Epithelial cell of esophagus (primary cell): ENCODE data around the gene CNGA4.
"Not testable (repeated sequence)": the region's sequence is repeated elsewhere in the genome, so short reads cannot be mapped to it uniquely, and the experiment has no call there.

Source experiments
- DNase-seq: peaks from one replicate; pipeline ENCODE4 v3.0.0; 2010; ENCODE audit warnings: low read depth
- H3K4me3 ChIP-seq: 2 replicates; pipeline ENCODE4 v1.5.1; 2011; ENCODE audit warnings: mild to moderate bottlenecking, low read length, control low read depth
- TF ChIP-seq, protein P1 (sequence below): IDR thresholded peaks from 2 replicates; pipeline ENCODE4 v1.5.1; 2011; ENCODE audit warnings: low read depth, mild to moderate bottlenecking, low read length, control low read depth, inconsistent platforms; ENCODE audit not compliant: insufficient read depth; ENCODE audit errors: missing control alignments

Gene CNGA4

DNA sequence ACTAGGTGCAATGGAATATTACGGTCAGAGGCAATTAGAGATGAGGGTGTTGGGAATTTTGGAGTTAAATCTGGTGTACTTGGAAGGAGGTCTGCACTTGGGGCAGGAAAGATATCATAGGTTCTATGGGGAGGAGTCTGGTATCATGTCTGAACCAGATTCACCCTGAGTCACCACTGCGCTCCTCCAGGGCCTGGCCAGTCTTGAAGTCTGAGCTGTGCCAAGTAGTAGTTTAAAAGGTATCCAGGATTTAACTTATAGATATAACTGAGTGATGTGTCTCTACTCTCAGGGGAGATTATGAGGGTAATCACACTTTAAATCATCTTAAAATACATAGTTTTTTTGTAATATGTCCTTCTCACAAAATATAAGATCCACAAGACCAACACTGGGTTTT, 6.6 kb downstream of the CNGA4 start:
- no peak overlapping the region for H3K4me3 ChIP-seq
- TF ChIP-seq, protein P1, sequence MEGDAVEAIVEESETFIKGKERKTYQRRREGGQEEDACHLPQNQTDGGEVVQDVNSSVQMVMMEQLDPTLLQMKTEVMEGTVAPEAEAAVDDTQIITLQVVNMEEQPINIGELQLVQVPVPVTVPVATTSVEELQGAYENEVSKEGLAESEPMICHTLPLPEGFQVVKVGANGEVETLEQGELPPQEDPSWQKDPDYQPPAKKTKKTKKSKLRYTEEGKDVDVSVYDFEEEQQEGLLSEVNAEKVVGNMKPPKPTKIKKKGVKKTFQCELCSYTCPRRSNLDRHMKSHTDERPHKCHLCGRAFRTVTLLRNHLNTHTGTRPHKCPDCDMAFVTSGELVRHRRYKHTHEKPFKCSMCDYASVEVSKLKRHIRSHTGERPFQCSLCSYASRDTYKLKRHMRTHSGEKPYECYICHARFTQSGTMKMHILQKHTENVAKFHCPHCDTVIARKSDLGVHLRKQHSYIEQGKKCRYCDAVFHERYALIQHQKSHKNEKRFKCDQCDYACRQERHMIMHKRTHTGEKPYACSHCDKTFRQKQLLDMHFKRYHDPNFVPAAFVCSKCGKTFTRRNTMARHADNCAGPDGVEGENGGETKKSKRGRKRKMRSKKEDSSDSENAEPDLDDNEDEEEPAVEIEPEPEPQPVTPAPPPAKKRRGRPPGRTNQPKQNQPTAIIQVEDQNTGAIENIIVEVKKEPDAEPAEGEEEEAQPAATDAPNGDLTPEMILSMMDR: no peak
- DNase-seq: peak; percentile 73

GRCh38 chr11:6248248-6248647, 9.4 kb downstream of the CNGA4 start:
- DNase-seq: no peak
- TF ChIP-seq, protein P1: no peak
- no peak overlapping the region for H3K4me3 ChIP-seq

DNA sequence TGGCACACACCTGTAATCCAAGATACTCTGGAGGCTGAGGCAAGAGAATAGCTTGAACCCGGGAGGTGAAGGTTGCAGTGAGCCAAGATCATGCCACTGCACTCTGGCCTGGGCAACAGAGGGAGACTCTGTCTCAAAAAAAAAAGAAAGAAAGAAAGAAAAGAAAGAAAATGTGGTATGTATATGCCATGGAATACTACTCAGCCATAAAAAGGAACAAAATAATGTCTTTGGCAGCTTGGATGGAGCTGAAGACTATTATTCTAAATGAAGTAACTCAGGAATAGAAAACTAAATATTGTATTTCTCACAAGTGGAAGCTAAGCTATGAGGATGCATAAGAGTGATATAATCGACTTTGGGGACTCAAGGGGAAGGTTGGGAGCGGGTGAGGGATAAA, 10.0 kb downstream of the CNGA4 start:
- not testable (repeated sequence) for H3K4me3 ChIP-seq, DNase-seq

- peak; percentile 89 for DNase-seq
- TF ChIP-seq, protein P1: no peak
Observed at GRCh38 chr11:6249770-6250555, 11.1 kb downstream of the CNGA4 start.

GRCh38 chr11:6251120-6251733, 12.3 kb downstream of the CNGA4 start:
- peak; percentile 79 for DNase-seq
- TF ChIP-seq, protein P1: peak; percentile 99
- H3K4me3 ChIP-seq: no peak overlapping the region

More at GRCh38 chr11:6249770-6250555, 11.1 kb downstream of the CNGA4 start:
- H3K4me3 ChIP-seq: no peak overlapping the region

DNA sequence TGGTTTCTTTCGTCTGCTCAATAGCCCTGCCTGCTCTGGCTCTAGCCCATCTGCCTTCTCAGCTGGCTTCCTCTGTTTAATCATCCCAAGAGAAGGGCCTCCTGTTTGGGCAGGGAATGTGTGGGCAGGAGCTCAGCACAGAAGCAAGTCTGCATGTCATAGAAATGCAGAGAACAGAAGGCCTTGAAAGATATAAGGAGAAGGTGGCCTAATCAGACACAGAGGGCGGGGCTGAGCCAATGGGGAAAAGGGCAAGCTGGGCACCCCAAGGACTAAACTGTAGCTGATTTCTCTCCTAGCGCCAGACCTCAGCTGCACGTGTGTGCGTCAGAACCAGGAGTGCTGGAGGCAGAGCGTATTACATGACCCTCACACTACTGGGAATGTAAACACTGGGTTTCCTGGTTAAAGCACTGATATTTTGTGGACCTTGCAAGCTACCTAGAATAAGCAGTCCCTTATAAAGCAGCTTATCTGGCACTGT, 13.1 kb downstream of the CNGA4 start:
- no peak overlapping the region for H3K4me3 ChIP-seq
- TF ChIP-seq, protein P1: no peak
- no peak for DNase-seq

DNA sequence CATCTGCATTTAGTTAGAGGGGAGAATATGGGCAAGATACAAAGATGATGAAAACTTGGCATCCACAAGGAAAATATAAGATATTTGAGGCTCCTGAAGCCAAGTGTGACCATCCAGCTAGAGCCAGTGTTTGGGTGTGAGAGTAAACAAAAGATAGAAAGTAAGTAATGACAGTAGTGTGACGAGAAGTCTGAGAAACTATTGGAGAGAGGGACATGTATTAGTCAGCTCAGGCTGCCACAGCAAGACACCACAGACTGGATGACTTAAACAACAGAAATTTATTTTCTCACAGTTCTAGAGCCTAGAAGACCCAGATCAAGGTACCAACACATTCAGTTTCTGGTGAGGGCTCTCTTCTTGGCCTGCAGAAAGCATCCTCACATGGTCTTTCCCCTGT, 14.3 kb downstream of the CNGA4 start:
- H3K4me3 ChIP-seq: no peak overlapping the region
- TF ChIP-seq, protein P1: no peak
- no peak for DNase-seq
